ENCODE results near the gene HNRNPUL1.

Gene HNRNPUL1

DNA sequence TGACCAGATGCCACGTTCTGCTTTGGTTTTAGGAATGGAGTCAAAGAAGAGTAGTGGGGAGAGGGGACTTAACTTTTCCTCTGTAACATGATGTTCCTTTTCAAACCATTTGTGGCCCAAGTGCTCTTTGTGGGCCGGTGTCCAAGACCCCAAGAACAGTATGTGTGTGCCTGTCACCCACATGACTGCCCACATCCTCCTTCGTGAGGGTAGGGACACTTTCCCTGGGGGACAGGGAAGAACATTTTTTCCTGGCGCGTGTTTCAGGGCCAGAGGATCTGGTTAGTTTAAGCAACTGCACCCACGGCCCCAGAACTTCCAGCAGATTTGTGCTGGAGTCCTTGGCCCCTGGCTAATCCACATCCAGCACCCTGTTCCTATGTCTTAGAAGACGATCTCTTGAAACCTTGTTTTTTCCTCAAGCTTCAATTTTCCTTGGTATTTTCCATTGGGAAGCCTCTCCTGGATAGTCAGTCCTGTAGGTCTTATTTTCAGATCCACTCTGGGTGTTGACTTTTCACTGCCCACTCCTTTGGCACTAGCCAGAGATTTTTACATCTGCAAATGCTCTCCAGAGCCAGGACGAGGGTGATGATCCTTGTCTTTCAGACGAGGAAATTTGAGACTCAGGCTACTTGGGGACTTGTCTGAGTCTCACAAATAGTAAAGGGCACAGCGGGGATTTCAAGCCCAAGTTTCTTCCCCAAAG, 35.0 kb downstream of the HNRNPUL1 start:
- peak overlapping the region; percentile 76 to 87 (median 76) for H3K27ac Mint-ChIP-seq
- H3K27me3 Mint-ChIP-seq (ENCODE audit: low read depth): no peaks in the 10 kb centered on the region

DNA sequence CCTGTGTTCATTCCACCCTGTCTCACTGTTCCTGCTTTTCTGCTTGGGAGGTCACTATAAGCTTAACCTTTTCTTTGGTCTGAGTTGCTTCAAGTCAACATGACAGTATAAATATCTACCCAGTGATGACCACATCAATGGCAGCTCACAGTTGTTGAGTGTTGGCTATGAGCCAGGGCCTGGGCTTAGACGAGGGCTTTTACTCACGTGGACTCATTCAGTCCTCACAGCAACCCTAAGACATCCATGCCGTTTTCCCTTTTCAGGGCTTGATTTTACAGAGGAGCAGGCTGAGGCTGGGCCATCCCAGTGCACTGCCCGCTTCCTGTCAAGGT, 35.5 kb downstream of the HNRNPUL1 start:
- Mint-ChIP-seq H3K27me3 (ENCODE audit: low read depth) (no peaks in the 10 kb centered on the region), H3K4me1 (peaks cover 42% of the 10 kb centered on the region), H3K9me3 (no peaks in the 10 kb centered on the region), H3K4me3 (peak overlapping the region in 1 of 3 experiments; percentile 48), H3K27ac (peak overlapping the region; percentile 76 to 87 (median 76)), H3K36me3 (ENCODE audit: low read depth) (peaks cover 90% of the 10 kb centered on the region)
- TF ChIP-seq, protein P1, sequence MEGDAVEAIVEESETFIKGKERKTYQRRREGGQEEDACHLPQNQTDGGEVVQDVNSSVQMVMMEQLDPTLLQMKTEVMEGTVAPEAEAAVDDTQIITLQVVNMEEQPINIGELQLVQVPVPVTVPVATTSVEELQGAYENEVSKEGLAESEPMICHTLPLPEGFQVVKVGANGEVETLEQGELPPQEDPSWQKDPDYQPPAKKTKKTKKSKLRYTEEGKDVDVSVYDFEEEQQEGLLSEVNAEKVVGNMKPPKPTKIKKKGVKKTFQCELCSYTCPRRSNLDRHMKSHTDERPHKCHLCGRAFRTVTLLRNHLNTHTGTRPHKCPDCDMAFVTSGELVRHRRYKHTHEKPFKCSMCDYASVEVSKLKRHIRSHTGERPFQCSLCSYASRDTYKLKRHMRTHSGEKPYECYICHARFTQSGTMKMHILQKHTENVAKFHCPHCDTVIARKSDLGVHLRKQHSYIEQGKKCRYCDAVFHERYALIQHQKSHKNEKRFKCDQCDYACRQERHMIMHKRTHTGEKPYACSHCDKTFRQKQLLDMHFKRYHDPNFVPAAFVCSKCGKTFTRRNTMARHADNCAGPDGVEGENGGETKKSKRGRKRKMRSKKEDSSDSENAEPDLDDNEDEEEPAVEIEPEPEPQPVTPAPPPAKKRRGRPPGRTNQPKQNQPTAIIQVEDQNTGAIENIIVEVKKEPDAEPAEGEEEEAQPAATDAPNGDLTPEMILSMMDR (IDR thresholded peaks at IDR 0.05; ENCODE audit: unreplicated experiment in 3 of 3): no peak

More for the DNA sequence above, 35.0 kb downstream of the HNRNPUL1 start:
- H3K9me3 Mint-ChIP-seq: no peaks in the 10 kb centered on the region
- H3K4me1 Mint-ChIP-seq: peaks cover 42% of the 10 kb centered on the region
- H3K4me3 Mint-ChIP-seq: peak overlapping the region in 1 of 3 experiments; percentile 48
- peaks cover 90% of the 10 kb centered on the region for H3K36me3 Mint-ChIP-seq (ENCODE audit: low read depth)
- TF ChIP-seq, protein P1 (IDR thresholded peaks at IDR 0.05; ENCODE audit: unreplicated experiment in 3 of 3): no peak

GRCh38 chr19:41300555-41300954, 36.4 kb downstream of the HNRNPUL1 start:
- peak overlapping the region in 1 of 3 experiments; percentile 40 for H3K27ac Mint-ChIP-seq
- H3K27me3 Mint-ChIP-seq (ENCODE audit: low read depth): no peaks in the 10 kb centered on the region
- H3K36me3 Mint-ChIP-seq (ENCODE audit: low read depth): peaks cover 90% of the 10 kb centered on the region
- TF ChIP-seq, protein P1 (IDR thresholded peaks at IDR 0.05; ENCODE audit: unreplicated experiment in 3 of 3): no peak
- H3K9me3 Mint-ChIP-seq: no peaks in the 10 kb centered on the region
- H3K4me3 Mint-ChIP-seq: no peak overlapping the region
- peaks cover 42% of the 10 kb centered on the region for H3K4me1 Mint-ChIP-seq

DNA sequence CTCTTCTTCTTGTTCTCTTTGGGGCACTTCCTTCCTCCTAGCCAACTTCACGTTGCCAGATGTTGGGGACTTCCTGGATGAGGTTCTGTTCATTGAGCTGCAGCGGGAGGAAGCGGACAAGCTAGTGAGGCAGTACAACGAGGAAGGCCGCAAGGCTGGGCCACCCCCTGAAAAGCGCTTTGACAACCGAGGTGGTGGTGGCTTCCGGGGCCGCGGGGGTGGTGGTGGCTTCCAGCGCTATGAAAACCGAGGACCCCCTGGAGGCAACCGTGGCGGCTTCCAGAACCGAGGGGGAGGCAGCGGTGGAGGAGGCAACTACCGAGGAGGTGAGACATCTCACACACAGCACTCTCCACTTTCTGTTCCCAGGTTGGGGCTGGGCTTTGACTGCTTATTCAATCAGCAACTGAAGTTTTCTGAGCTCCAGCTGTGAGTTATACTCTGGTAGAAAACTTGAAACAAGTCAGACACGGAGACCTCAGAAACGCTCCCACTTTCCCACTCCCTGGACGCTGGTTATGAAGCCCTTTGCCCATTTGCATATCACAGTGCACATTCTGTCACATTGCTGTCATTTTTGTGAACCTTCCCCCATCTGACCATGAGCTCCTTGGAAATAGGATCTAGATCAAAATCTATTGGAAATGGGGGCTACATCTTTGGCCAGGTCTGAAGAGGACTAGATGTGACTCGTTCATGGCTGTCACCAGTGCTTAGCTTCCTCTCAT, 38.6 kb downstream of the HNRNPUL1 start:
- Mint-ChIP-seq H3K9me3 (no peaks in the 10 kb centered on the region), H3K4me3 (no peak overlapping the region), H3K27ac (peak overlapping the region in 1 of 3 experiments; percentile 3), H3K36me3 (ENCODE audit: low read depth) (peaks cover 82% of the 10 kb centered on the region), H3K27me3 (ENCODE audit: low read depth) (no peaks in the 10 kb centered on the region), H3K4me1 (peaks cover 36% of the 10 kb centered on the region)
- TF ChIP-seq, protein P1 (IDR thresholded peaks at IDR 0.05; ENCODE audit: unreplicated experiment in 3 of 3): no peak

DNA sequence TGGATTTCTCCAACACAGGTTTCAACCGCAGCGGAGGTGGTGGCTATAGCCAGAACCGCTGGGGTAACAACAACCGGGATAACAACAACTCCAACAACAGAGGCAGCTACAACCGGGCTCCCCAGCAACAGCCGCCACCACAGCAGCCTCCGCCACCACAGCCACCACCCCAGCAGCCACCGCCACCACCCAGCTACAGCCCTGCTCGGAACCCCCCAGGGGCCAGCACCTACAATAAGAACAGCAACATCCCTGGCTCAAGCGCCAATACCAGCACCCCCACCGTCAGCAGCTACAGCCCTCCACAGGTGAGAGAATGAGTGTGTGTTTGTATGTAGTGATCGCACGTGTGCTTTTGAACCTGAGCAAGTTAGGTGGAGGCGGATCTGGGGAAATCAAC, 39.8 kb downstream of the HNRNPUL1 start:
- no peaks in the 10 kb centered on the region for H3K27me3 Mint-ChIP-seq (ENCODE audit: low read depth)
- H3K27ac Mint-ChIP-seq: no peak overlapping the region
- TF ChIP-seq, protein P1 (IDR thresholded peaks at IDR 0.05; ENCODE audit: unreplicated experiment in 3 of 3): no peak
- peaks cover 33% of the 10 kb centered on the region for H3K4me1 Mint-ChIP-seq
- no peaks in the 10 kb centered on the region for H3K9me3 Mint-ChIP-seq
- peaks cover 74% of the 10 kb centered on the region for H3K36me3 Mint-ChIP-seq (ENCODE audit: low read depth)
- no peak overlapping the region for H3K4me3 Mint-ChIP-seq

Data from nephron (organoid).